AG04449 (cell line): ENCODE results near the gene VEGFB.

ENCODE experiments used
- CTCF ChIA-PET: fragments of 350-600 bp; formaldehyde crosslinking; extraction: SDS; loops from one replicate; lab custom pipeline; 2021; ENCODE audit warnings: antibody characterized with exemption; lab: Yijun Ruan, JAX
- POLR2A ChIA-PET: fragments of 400-600, 350-600 bp; formaldehyde crosslinking; extraction: SDS; loops from one replicate; lab custom pipeline; 2020; ENCODE audit warnings: antibody characterized with exemption, inconsistent platforms; lab: Yijun Ruan, JAX
- DNase-seq: peaks from one replicate; pipeline ENCODE4 v3.0.0-alpha.2; 2010; ENCODE audit warnings: low read depth, low spot score
- H3K4me3 ChIP-seq: 2 replicates; pipeline ENCODE4 v1.5.1; 2011; ENCODE audit warnings: low read depth, mild to moderate bottlenecking, control low read depth, low read length
- CTCF ChIP-seq: IDR thresholded peaks from one replicate; pipeline ENCODE4 v1.5.1; 2011; ENCODE audit warnings: mild to moderate bottlenecking, moderate library complexity, low read length, control low read depth, inconsistent platforms; ENCODE audit not compliant: insufficient read depth; ENCODE audit errors: missing control alignments

Gene VEGFB

DNA sequence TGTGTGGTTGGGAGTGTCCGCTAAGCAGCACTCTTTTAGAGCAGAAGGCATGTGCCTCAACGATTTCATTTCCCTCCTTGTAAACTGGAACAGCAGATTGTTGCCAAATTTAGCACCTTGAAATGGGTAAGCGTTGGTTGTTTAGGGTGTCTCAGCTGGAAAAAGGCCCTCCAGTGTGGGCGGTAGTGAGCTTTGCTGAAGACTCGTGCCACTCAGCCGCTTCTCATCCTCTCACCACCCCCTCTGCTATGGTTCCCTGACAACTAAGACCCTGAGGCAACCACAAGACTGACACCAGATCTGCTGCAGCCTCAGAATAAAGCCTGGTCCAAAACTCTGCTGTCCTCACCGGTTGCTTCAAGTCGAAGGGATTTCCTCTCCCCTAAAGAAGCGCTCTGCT is 37.8 kb upstream of the VEGFB start:
- ChIA-PET POLR2A (interaction anchor here (0.6 kb wide), 1 partner anchor 28 kb away, joined by 3 read pairs; no protein-coding TSS in a partner anchor), CTCF (interaction anchor here (1.2 to 5.1 kb wide), 4 partner anchors 9 to 106 kb away, joined by 3 to 33 read pairs (median 30); partner anchors contain the start of genes FERMT3, PLCB3 and STIP1)
- no peak overlapping the region for H3K4me3 ChIP-seq
- no peak for DNase-seq
- TF ChIP-seq CTCF: no peak

DNA sequence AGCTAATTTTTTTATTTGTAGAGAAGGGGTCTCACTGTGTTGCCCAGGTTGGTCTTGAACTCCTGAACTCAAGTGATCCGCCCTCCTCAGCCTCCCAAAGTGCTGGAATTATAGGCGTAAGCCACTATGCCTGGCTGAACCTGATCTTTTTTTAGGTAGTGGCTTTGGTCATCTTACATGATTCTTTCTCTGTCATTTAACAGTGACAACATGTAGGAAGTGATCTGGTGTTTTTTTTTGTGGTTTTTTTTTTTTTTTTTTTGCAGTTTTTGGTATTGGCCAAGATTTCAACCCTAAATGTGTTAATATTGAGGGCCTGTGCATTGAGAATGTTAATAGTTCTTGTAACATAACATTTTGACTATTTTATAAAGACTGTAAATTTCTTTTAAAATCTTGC is 35.9 kb upstream of the VEGFB start:
- ChIA-PET POLR2A (no interaction called here), CTCF (interaction anchor here (3.8 to 5.1 kb wide), 3 partner anchors 7 to 104 kb away, joined by 30 to 33 read pairs (median 31); partner anchors contain the start of genes FERMT3 and STIP1)
- H3K4me3 ChIP-seq: no peak overlapping the region
- no peak for DNase-seq
- TF ChIP-seq CTCF: no peak

- POLR2A ChIA-PET: interaction anchor here (1.4 kb wide), 1 partner anchor 16 kb away, joined by 6 read pairs; no protein-coding TSS in a partner anchor
- no peak for DNase-seq
- TF ChIP-seq CTCF: no peak
- H3K4me3 ChIP-seq: no peak overlapping the region
- CTCF ChIA-PET: interaction anchor here (8.3 to 11.7 kb wide), 2 partner anchors 15 to 101 kb away, joined by 86 to 305 read pairs; partner anchors contain the start of genes CATSPERZ and ESRRA
These were observed 32.8 kb upstream of the VEGFB start for GRCh38 chr11:64201543-64201942.

GRCh38 chr11:64202992-64203391 is 31.4 kb upstream of the VEGFB start:
- DNase-seq: no peak
- ChIA-PET POLR2A (interaction anchor here (1.5 kb wide), 1 partner anchor 43 kb away, joined by 7 read pairs; no protein-coding TSS in a partner anchor), CTCF (interaction anchor here (1.1 to 11.7 kb wide), 7 partner anchors 13 to 203 kb away, joined by 3 to 305 read pairs (median 86); partner anchors contain the start of genes CATSPERZ, DNAJC4, ESRRA and PLCB3)
- H3K4me3 ChIP-seq: no peak overlapping the region
- no peak for TF ChIP-seq CTCF

DNA sequence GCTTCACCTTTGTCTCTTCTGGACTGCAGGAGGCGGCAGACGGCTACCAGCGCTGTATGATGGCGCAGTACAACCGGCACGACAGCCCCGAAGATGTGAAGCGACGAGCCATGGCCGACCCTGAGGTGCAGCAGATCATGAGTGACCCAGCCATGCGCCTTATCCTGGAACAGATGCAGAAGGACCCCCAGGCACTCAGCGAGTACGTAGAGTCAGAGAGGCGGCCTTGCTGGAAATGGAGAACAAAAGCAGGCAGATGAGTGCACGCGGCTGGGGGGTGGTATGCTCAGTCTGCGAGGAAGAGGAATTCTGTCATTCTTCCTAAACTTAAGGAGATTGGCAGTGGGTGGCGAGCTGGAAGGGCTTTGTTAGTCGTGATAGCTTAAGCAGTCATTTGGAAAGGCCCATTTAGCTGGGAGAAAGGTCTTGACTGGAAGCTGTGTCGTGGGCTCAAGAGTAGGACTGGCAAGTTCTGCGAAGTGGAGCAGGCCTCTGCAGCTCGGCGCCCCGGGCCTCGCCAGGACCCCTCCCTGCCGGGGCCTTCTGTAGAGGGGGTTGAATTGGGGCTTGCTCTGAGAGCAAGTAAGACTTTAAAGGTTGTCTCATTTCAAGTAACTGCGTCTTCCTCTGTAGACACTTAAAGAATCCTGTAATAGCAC is 30.8 kb upstream of the VEGFB start:
- POLR2A ChIA-PET: interaction anchor here (1.2 to 1.6 kb wide), 4 partner anchors 18 to 97 kb away, joined by 3 to 10 read pairs (median 6); partner anchors contain the start of genes CATSPERZ, FKBP2 and STIP1
- no peak for TF ChIP-seq CTCF
- H3K4me3 ChIP-seq: no peak overlapping the region
- CTCF ChIA-PET: interaction anchor here (1.2 to 11.7 kb wide), 15 partner anchors 7 to 151 kb away, joined by 4 to 305 read pairs (median 15); partner anchors contain the start of genes CATSPERZ, DNAJC4, ESRRA and NUDT22
- no peak for DNase-seq

DNA sequence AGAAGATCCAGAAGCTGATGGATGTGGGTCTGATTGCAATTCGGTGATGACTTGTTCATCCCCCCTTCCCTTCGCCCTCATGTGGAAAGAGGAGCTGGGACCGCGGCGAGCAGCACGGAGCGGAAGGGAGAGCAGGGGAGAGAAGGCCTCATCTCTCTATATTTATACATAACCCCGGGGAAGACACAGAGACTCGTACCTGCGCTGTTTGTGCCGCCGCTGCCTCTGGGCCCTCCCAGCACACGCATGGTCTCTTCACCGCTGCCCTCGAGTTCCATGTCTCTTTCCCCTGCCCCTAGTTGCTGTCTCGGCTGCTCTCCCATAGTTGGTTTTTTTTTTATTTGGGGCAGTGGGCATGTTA is 30.3 kb upstream of the VEGFB start:
- TF ChIP-seq CTCF: no peak
- DNase-seq: no peak
- POLR2A ChIA-PET: interaction anchor here (1.2 to 1.6 kb wide), 5 partner anchors 10 to 97 kb away, joined by 3 to 10 read pairs (median 5); partner anchors contain the start of genes CATSPERZ, FKBP2 and STIP1
- H3K4me3 ChIP-seq: no peak overlapping the region
- CTCF ChIA-PET: interaction anchor here (0.8 to 11.7 kb wide), 22 partner anchors 8 to 367 kb away, joined by 3 to 305 read pairs (median 7); partner anchors contain the start of genes CATSPERZ, DNAJC4, ESRRA and FKBP2
